GM15510 (cell line): ENCODE data around the gene STX4.

ENCODE experiments used
- POLR2A ChIP-seq: IDR thresholded peaks from 3 replicates; pipeline ENCODE4 v1.6.1; 2011; ENCODE audit warnings: borderline replicate concordance; ENCODE audit not compliant: insufficient read length; ENCODE audit errors: extremely low read depth

Gene STX4

DNA sequence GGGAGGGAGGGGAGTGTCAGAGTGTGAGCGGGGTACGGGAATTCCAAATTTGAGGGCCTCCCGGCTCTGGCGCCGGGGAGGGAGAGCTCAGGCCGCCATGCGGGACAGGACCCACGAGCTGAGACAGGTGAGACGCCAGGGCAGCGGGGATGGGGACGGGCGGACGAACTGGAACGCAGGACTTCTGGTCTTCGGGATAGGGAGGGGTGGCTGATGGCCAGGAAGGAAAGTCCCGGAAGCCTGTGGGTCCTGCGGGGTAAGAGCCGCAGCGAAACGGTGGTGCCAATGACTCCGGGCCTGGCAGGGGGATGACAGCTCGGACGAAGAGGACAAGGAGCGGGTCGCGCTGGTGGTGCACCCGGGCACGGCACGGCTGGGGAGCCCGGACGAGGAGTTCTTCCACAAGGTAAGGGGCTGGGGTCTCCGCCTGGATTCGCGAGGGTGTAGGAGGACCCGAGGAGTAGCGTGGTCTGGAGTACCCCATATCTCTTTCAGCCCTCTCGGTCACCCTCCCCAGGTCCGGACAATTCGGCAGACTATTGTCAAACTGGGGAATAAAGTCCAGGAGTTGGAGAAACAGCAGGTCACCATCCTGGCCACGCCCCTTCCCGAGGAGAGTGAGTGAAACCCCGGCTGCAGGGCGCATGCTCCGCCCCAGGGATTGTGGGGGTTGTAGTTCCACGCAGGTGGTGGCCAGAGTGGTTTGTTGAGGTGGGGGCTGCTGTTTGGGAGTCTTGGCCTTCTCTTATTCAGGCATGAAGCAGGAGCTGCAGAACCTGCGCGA lies 543 bp downstream of the STX4 start:
- TF ChIP-seq POLR2A = peak; percentile 43

DNA sequence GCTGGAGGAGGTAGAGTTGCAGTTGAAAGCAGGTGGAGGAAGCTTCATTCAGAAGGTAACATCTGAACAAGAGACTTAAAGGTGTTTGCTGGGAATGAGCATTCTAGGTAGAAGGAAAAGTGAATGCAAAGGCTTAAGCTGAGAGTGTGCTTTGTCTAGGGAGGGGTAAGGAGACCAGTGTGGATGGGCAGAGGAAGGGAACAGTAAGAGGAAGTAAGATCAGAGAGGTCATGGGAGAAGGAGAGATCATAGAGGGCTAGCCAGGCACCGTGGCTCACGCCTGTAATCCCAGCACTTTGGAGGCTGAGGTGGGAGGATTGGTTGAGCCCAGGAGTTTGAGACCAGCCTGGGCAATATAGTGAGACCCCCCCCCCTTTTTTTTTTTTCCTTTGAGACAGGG lies 3.3 kb downstream of the STX4 start:
- no peak for TF ChIP-seq POLR2A

DNA sequence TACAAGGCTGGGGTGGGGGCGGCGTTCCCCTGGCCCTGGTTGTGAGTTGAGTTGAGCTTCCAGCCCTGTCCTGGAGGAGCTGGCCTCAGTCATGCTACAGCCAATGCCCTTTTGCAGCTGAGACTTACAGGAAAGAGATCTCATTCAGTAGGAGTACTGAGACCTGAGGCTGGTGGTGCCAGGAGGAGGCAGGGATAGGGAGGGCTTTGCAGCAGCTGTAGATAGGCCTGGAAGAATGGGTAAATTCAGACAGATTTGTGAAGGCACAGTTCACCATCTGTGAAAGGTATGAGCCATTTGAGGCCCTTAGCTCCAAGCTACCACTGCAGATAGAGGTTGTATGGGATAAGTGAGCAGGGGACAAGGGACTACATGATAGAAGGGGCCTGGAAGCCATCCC lies 5.6 kb downstream of the STX4 start:
- no peak for TF ChIP-seq POLR2A

DNA sequence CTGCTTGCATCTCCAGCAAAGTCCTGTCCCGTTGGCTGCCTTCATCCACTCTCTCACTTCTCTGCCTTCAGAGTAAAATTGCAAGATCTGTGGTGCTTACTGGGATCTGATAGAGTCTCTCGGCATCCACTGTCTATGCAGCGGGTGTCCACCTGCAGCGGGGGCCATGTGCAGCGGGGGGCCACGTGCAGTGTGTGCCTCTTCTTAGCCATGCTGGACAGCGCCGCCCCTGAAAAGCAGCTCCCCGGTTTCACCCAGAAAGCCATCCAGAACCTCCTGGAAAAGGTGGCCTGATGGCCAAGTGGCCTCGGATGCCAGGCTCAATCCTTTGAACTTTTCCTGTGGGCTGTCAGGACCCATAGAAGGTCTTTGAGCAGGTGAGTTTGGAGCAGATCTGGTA lies 9.5 kb downstream of the STX4 start:
- no peak for TF ChIP-seq POLR2A

DNA sequence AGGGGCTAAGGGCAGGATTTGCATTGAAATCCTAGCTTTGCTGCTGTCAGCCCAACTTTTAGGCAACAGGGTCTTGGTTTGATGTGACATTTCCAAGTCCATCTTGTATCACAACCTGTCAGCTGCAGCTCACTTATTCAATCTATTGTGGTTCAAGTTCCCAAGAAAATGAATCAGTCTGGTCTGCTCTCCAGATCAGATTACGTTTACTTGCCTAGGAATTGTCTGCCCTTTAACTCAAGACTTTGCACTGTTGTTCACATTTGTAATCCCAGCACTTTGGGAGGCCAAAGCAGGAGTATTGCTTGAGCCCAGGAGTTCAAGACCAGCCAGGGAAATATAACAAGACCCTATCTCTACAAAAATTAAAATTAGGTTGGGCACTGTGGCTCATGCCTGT lies 10.0 kb downstream of the STX4 start:
- no peak for TF ChIP-seq POLR2A

DNA sequence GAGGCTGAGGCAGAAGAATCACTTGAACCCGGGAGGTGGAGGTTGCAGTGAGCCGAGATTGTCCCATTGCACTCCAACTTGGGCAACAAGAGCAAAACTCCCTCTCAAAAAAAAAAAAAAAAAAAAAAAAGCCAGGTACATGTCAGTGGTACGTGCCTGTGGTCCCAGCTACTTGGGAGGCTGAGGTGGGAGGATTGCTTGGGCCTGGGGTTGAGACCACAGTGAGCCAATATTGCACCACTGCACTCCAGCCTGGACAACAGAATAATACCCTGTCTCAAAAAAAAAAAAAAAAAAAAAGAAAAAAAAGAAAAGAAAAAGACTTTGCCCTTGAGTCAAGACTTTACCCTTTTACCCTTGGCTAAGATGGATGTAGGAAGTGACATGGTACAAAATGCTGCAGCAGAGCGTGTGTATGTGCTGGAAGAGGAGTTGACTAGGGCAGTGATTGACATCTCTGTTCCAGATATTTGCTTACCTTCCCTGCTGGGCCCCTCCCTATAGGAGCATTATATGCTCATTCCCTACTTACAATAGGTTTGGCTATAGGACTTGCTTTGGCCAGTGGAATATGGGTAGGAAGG lies 10.6 kb downstream of the STX4 start:
- TF ChIP-seq POLR2A = no peak

DNA sequence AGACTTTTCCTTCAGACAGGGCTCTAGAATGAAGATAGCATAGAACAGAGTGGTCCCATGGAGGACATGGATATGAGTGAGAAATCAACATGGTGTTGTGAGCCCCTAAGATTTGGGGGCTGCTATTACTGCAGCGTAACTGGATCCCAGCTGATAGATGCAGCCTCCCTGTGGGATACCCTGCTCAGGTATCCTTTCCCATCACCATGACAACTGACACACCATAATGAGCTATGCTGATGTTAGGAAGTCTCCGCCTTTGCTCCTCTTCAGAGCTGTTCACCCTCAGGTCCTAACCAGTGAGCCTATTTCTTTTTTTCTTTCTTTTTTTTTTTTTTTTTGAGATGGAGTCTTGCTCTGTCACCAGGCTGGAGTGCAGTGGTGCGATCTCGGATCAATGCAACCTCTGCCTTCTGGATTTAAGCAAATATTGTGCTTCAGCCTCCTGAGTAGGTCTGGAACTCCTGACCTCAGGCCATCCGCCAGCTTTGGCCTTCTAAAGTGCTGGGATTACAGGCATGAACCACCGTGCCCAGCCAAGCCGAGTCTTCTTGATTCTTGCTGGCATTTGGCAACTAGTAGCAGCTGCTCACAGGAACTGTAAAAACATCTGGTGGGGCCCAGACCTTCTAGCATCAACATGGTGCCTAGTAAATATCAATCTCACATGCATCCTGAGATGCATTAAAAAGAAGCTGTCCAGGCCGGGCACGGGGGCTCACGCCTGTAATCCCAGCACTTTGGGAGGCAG lies 17.1 kb downstream of the STX4 start:
- TF ChIP-seq POLR2A = no peak

DNA sequence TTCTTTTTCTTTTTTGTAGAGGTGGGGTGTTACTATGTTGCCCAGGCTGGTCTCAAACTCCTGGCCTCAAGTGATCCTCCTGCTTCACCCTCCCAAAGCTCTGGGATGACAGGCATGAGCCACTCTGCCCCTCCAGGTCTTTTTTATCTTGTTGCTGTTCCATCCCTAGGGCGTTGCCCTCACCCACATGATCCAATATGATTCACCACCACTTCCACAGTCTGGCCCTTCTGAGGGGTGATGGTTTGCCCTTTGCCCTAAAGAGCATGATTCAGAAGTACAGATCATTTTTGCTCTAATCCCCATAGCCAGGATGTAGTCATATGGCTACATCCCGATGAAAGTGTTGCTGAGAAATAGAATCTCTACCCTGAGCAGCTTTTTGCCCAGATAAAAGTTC lies 18.8 kb downstream of the STX4 start:
- TF ChIP-seq POLR2A = no peak

DNA sequence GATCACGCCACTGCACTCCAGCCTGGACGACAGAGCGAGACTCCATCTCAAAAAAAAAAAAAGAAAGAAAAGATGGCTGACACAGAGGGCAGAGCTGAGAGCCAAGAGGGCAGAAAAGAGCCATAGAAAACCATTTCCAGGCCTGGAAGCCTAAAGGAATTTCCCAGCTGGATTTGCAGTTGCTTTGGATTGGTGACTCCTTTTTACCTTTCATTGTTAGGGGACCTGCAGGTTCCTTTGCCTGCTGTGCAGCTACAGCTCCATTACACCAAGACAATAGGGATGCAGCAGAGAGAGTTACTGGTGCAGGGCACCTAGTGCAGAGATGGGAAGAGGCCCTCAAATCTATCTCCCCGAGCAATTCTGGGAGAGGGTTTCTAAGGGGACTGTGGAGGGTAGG lies 22.3 kb downstream of the STX4 start:
- no peak for TF ChIP-seq POLR2A

DNA sequence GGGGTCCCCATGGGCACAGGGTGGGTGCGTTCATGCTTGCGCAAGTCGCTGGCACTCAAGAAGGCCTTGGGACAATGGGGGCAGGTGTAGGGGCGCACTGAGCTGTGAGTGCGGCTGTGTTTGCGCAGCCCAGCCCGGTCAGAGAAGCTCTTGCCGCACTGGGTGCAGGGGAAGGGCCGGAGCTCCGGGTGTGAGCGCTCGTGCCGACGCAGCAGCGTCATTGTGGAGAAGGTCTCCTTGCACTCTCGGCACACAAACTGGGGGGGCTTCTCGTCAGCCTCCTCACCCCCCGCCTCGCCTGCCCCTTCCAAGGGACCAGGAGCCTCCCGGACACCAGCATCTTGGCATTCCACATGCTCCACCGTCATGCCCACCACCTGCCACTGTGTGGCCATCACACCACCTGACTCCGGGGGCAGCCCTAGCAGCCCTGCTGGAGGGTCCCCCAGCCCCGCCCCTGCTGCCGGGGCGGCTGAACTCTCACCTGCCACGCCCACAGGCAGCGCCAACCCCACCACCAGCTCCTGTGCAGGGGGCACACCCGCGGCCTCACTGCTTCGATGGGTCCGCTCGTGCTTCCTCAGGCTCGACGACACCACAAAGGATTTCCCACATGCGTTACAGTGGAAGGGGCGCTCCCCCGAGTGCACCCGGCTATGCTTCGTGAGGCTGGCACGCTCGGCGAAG lies 27.9 kb downstream of the STX4 start:
- TF ChIP-seq POLR2A = no peak

DNA sequence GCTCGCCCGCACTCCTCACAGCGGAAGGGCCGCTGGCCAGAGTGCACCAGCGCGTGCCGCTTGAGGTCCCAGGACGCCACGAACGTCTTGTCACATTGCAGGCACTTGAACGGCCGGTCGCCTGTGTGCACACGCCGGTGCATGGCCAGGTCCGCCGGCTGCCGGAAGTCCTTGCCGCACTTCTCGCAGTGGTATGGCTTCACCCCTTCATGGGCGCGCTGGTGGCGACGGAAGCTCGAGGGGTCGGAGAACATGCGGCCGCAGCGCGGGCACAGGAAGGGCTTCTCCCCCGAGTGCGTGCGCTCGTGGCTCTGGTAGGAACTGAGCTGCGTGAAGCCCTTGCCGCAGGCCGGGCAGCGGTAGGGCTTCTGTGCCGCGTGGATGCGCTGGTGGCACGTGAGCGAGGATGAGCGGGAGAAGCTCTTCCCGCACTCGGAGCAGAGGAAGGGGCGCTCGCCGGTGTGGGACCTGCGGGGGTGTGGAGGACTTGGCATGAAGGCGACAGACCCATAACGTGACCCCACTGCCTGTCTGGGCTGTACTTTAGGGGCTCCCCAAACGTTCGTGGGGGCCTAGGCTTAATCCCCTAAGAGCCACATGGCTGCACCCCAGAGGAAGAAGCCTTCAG lies 28.6 kb downstream of the STX4 start:
- no peak for TF ChIP-seq POLR2A

DNA sequence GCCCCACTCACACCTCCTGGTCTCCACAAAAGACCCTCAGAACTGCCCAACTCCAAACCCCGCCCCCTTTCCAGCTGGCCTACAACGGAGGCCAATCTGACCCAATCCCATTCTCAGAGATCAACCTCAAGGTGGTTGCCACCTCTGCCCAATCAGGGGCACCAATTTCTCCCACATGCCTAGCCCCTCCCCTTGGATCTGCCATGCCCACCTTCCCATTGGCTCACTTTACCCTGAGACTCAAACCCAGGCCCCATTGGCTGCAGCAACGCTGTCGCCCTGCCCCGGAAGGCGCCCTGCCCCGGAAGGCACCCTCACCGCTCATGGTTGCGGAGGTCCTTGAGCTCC lies 30.1 kb downstream of the STX4 start:
- TF ChIP-seq POLR2A = no peak

DNA sequence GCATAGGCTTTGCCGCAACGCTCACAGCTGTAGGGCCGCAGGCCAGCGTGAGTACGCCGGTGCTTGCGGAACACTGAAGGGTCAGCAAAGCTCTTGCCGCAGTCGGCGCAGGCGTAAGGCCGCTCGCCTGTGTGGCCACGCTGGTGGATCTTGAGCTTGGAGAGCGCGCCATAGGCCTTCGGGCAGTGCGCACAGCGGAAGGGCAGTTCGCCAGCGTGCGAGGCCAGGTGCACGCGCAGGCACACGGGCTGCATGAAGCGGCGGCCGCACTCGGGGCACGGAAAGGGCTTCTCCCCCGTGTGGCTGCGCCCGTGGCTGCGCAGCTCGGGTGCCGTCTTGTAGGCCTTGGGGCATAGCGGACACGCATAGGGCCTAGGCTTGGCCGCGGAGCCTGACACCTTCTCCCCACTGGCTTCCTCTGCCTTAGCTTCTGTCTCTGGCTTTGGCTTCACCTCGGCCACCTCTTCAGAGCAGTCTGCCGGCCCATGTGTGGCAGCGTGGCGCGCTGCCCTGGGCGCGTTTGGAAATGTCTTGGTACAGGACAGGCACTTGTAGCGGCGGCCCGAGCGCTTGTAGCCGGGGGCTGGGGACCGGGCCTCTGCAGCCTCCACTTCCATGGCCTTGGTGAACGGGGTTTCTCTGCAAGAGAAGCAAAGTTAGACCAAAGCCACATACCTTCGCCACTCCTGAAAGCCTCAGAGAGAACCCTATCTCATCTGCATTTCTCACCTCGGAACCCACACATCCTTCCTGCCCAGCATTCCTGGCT lies 30.7 kb downstream of the STX4 start:
- TF ChIP-seq POLR2A = no peak

DNA sequence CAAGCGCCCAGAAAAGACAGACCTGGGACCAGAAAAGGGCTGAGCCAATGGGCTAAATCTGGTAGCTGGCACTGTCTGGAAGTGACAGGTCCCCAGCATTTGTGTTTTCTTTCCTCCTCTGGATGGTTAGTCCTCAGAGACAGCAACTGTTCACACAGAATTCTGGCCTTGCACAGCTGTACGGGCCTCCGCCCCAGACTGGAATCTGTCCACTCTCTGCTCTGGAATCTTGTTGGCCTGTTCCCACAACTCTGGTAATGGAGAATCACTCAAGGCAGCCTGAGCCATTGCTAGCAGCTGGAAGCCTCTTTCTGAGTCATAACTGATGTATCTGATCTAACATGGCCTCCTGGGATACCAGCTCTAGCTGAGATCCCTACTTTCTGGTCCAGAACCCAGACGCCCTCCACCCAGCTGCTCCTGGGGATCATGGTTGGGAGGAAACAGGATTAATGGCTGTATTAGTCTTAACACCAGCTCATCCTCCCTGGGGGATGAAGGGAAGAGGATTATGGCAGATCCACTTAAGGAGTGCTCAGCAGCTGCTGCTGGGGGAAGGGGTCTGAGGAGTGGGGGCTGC lies 31.6 kb downstream of the STX4 start:
- no peak for TF ChIP-seq POLR2A
